Heart left ventricle (tissue), 16 donors: ENCODE measurements around the gene SPRED3. TPM values are rescaled to one million over a fixed set of nuclear protein-coding genes. Genes with fewer than 3 reads are reported as not detected.
A peak's percentile ranks its signal among the peaks of the same experiment; 100 is the strongest.

ENCODE experiments used
- ATAC-seq, 4 donors: fragments of 200-7000 bp; cut with Tn5 transposase; one replicate each; pipeline ENCODE4 v1.9.1; 2020 to 2022; ENCODE audit warnings: moderate library complexity in 4 of 4, mild to moderate bottlenecking in 3 of 4, moderate number of reproducible peaks in 1 of 4
- DNase-seq, 5 donors: peaks; one replicate each; pipeline ENCODE4 v3.0.0-alpha.2; 2020
- H3K27ac ChIP-seq, 12 donors: fragments of 200-600 bp; sonication (generic) in 4 of 12; one replicate each; pipeline versions ENCODE4 v1.5.0 to v1.8.0; 2016 to 2022; ENCODE audit warnings: mild to moderate bottlenecking in 2 of 12
- H3K27me3 ChIP-seq, 9 donors: fragments of 200-600 bp; sonication (generic) in 2 of 9; one replicate each; pipeline versions ENCODE4 v1.5.1 to v1.8.0; 2016 to 2022; ENCODE audit warnings: mild to moderate bottlenecking in 3 of 9
- H3K36me3 ChIP-seq, 9 donors: fragments of 200-600 bp; sonication (generic) in 2 of 9; one replicate each; pipeline versions ENCODE4 v1.5.0 to v1.8.0; 2018 to 2022; ENCODE audit warnings: mild to moderate bottlenecking in 2 of 9
- H3K4me1 ChIP-seq, 12 donors: fragments of 200-600 bp; sonication (generic) in 4 of 12; one replicate each; pipeline versions ENCODE4 v1.5.0 to v1.8.0; 2016 to 2022; ENCODE audit warnings: mild to moderate bottlenecking in 3 of 12
- H3K4me3 ChIP-seq, 12 donors: fragments of 200-600 bp; sonication (generic) in 4 of 12; one replicate each; pipeline versions ENCODE4 v1.5.0 to v1.8.0; 2017 to 2022; ENCODE audit warnings: mild to moderate bottlenecking in 9 of 12, moderate library complexity in 4 of 12
- H3K9me3 ChIP-seq, 12 donors: fragments of 200-600 bp; sonication (generic) in 4 of 12; one replicate each; pipeline versions ENCODE4 v1.5.0 to v1.8.0; 2016 to 2022; ENCODE audit warnings: mild to moderate bottlenecking in 1 of 12
- CTCF ChIP-seq, 12 donors: fragments of 200-600 bp; sonication (generic) in 4 of 12; IDR thresholded peaks; one replicate each; pipeline versions ENCODE4 v1.5.0 to v1.8.0; 2018 to 2022; ENCODE audit warnings: antibody characterized with exemption in 12 of 12, mild to moderate bottlenecking in 5 of 12
- POLR2A ChIP-seq, 2 donors: fragments of 450-650 bp; IDR thresholded peaks; one replicate each; pipeline ENCODE4 v1.6.1; 2017; ENCODE audit warnings: antibody characterized with exemption in 2 of 2, mild to moderate bottlenecking in 2 of 2, moderate library complexity in 2 of 2
- WGBS, 4 donors: extraction: QIAGEN DNeasy Blood & Tissue Kit in 2 of 4; methylation state at CpG; one replicate each; pipeline versions ENCODE4 v1.1.5 to v1.1.7; 2013 to 2018; 5-methylcytosine and 5-hydroxymethylcytosine counted together
- intact Hi-C, 10 donors: fragments of 100-400 bp; cut with DNase I; formaldehyde crosslinking; loops; one replicate each; pipeline versions ENCODE4 v1.11.1 to v1.14.2; 2022
- polyA plus RNA-seq, 2 donors: library from polyadenylated mRNA; stranded (reverse); fragments of 200-250 nt; gene quantifications; one replicate each; pipeline ENCODE4 v1.2.3, GENCODE V29; 2013
- total RNA-seq, 9 donors: library from RNA; depleted of rRNA in 2 of 9; stranded (reverse); fragments of >200 nt in 2 of 9; fragmentation: NEBNext Ultra II Directional in 3 of 9; extraction: Animal tissue kit (Norgen Biotek cat#: 25700) in 3 of 9; gene quantifications; one replicate each; pipeline versions ENCODE4 v1.1.0 to v1.2.4, GENCODE V29; 2016 to 2023
- donor health status: ischemic (EF 13 %, LVEDD 7.1; RV severe dilation, severe dysfunction).
- donor health status: healthy with polysubstance abuse.
- donor health status: DM: no; HTN: yes; CAD: no.
- donor health status: DM: no; HTN: no; CAD: no.
- donor health status: ischemic (EF 25% LVEDD 6.9; RV normal size, moderate dysfunction).
- donor health status: ischemic (EF 25% LVEDD 5.7; RV mildly dilated, moderate dysfunction).
- donor health status: healthy.
- donor health status: DM: yes; HTN: yes; CAD: no.
- donor health status: ischemic (EF 35%, LVEDD 5.7; RV mildly dilated, moderate dysfunction).
- donor health status: nonischemic (EF 11% LVEDD 7.7; RV severe dilation, severe dysfunction).
- donor health status: DM: yes; HTN: yes; CAD: no.
- donor health status: PGD.
- donor health status: ischemic (EF 29% LVEDD 5.4; RV normal size, mild dysfunction).
- donor health status: nonischemic (EF 23%, LVEDD 6.1; RV moderate dilation, normal function).

The SPRED3 gene
- total and polyA plus RNA-seq, 11 donors = 0.18 to 3.1 (median 0.72) TPM; not detected in 1

GRCh38 chr19:38401148-38401547, 12.7 kb downstream of the SPRED3 start:
- Histone ChIP-seq H3K4me1 (peaks cover 0 to 12% (median 7%) of the 10 kb centered on the region in 12 donors), H3K36me3 (peaks cover 0 to 15% (median 5%) of the 10 kb centered on the region in 9 donors), H3K27ac (no peak overlapping the region), H3K9me3 (no peaks in the 10 kb centered on the region), H3K27me3 (peaks cover 8 to 56% (median 37%) of the 10 kb centered on the region in 9 donors), H3K4me3 (no peak overlapping the region)
- DNase-seq = no peak
- WGBS, 4 donors = 54 to 67% (median 65%) methylated on average over 3 of the region's 3 CpGs
- intact Hi-C loops = loop anchor here (5.0 to 10.0 kb wide), 6 partner anchors 114 to 534 kb away; partner anchors contain the start of genes EIF3K (in 3 of the 10), MAP4K1 (in 3 of the 10), MRPS12 (in 2 of the 10) and SARS2 (in 2 of the 10)
- no peak for TF ChIP-seq CTCF (IDR thresholded peaks at IDR 0.05)
- TF ChIP-seq POLR2A (IDR thresholded peaks at IDR 0.05) = no peak
- no peak for ATAC-seq

- ATAC-seq (peak in 1 of 4 donors; percentile 1), DNase-seq (no peak)
- H3K36me3 ChIP-seq = peaks cover 0 to 29% (median 17%) of the 10 kb centered on the region in 9 donors
- no peak for TF ChIP-seq CTCF (IDR thresholded peaks at IDR 0.05)
- no peak for TF ChIP-seq POLR2A (IDR thresholded peaks at IDR 0.05)
- intact Hi-C loops = loop anchor here (2.0 to 10.0 kb wide), 9 partner anchors 112 to 532 kb away; partner anchors contain the start of genes MRPS12 (in 5 of the 10), SARS2 (in 5 of the 10), EIF3K (in 3 of the 10) and MAP4K1 (in 3 of the 10)
- H3K27me3 ChIP-seq = peaks cover 8 to 44% (median 24%) of the 10 kb centered on the region in 9 donors
- H3K9me3 ChIP-seq = no peaks in the 10 kb centered on the region
- 5 to 7% (median 6%) methylated on average over 12 to 18 of the region's 18 CpGs for WGBS, 4 donors
- peaks cover 0 to 12% (median 7%) of the 10 kb centered on the region in 12 donors for H3K4me1 ChIP-seq
- H3K27ac ChIP-seq = peak overlapping the region in 5 of 12 donors; percentile 11 to 90 (median 81)
- peak overlapping the region; percentile 22 to 98 (median 90) for H3K4me3 ChIP-seq
Observed at GRCh38 chr19:38402623-38402966, 14.1 kb downstream of the SPRED3 start.

GRCh38 chr19:38402967-38403674, 14.6 kb downstream of the SPRED3 start, which contains the start of gene FAM98C:
Gene FAM98C, plus strand, starts transcription at chr19:38403093. Its CDS starts 61 bp downstream, at chr19:38403154.
- peak; percentile 94 to 100 (median 99) for TF ChIP-seq CTCF (IDR thresholded peaks at IDR 0.05)
- TF ChIP-seq POLR2A (IDR thresholded peaks at IDR 0.05) = peak in 1 of 2 donors; percentile 27
- ATAC-seq = peak; percentile 99 to 100 (median 99)
- 0 to 1% (median 1%) methylated on average over 20 to 82 of the region's 82 CpGs for WGBS, 4 donors

GRCh38 chr19:38404858-38405257, 16.4 kb downstream of the SPRED3 start:
- DNase-seq (no peak), ATAC-seq (no peak)
- peaks cover 0 to 12% (median 7%) of the 10 kb centered on the region in 12 donors for H3K4me1 ChIP-seq
- TF ChIP-seq POLR2A (IDR thresholded peaks at IDR 0.05) (no peak), CTCF (IDR thresholded peaks at IDR 0.05) (no peak)
- WGBS, 4 donors = 92 to 96% (median 95%) methylated on average over 6 of the region's 6 CpGs
- H3K27me3 ChIP-seq = peaks cover 0 to 21% (median 5%) of the 10 kb centered on the region in 9 donors
- H3K27ac ChIP-seq = no peak overlapping the region
- no peak overlapping the region for H3K4me3 ChIP-seq
- H3K36me3 ChIP-seq = peaks cover 0 to 37% (median 22%) of the 10 kb centered on the region in 9 donors
- H3K9me3 ChIP-seq = no peaks in the 10 kb centered on the region
- intact Hi-C loops = loop anchor here (5.0 to 10.0 kb wide), 7 partner anchors 110 to 530 kb away; partner anchors contain the start of genes EIF3K (in 3 of the 10), MAP4K1 (in 3 of the 10), MRPS12 (in 3 of the 10) and SARS2 (in 3 of the 10)

More at GRCh38 chr19:38402967-38403674, 14.6 kb downstream of the SPRED3 start, which contains the start of gene FAM98C:
- no peaks in the 10 kb centered on the region for H3K9me3 ChIP-seq
- intact Hi-C loops = loop anchor here (1.0 to 10.0 kb wide), 10 partner anchors 112 to 532 kb away; partner anchors contain the start of genes MRPS12 (in 5 of the 10), SARS2 (in 5 of the 10), EIF3K (in 3 of the 10) and MAP4K1 (in 3 of the 10)
- peaks cover 0 to 33% (median 21%) of the 10 kb centered on the region in 9 donors for H3K36me3 ChIP-seq
- peak within 1 kb of the TSS; percentile 52 to 90 (median 79) for H3K27ac ChIP-seq
- H3K4me3 ChIP-seq = peak within 1 kb of the TSS; percentile 70 to 98 (median 90)
- DNase-seq = peak; percentile 95 to 99 (median 96)
- H3K4me1 ChIP-seq = peaks cover 0 to 12% (median 7%) of the 10 kb centered on the region in 12 donors
- peaks cover 6 to 39% (median 21%) of the 10 kb centered on the region in 9 donors for H3K27me3 ChIP-seq
